ENCODE data around the gene HDDC3. TPM values are rescaled to one million over a fixed set of nuclear protein-coding genes. Genes with fewer than 3 reads are reported as not detected.

Gene HDDC3
- total RNA-seq, 1 donor from 2014 or later, result 16.0 TPM

DNA sequence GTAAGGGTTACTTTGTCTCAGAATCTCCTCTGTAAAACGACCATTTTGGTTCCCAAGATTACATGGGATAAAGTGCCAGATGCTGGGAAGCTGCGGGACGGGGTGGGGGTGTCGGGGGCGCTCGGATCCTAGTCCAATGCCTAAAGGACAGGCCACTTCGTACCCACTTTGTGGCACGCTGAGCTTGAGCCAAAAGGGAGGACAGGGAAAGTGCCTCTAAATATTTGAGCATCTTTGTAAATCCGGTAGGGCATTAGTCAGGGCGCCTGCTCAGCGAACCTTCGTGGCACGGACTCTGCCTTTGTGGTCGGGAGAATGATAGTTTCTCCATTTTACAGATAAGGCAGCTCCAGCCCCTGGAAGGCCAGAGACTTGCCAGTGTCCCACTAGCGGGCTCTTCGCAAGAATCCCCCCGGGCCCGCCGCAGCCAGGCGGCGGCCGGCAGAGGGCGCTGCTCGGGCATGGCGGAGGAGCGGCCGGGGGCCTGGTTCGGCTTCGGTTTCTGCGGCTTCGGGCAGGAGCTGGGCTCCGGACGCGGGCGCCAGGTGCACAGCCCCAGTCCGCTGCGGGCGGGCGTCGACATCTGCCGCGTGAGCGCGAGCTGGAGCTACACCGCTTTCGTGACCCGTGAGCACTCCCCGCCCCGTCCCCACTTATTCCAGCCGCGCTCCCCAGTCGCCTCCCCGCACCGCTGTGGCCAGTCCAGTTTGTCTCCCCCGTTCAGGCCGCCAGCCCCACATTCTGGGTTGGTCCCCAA, 24.1 kb upstream of the HDDC3 start:
- ATAC-seq, result peak; percentile 65 to 66
- H3K9me3 ChIP-seq, result no peaks in the 10 kb centered on the region
- intact Hi-C loops (cut with DNase I), result no loop called here
- peaks cover 31% of the 10 kb centered on the region for H3K4me1 ChIP-seq
- H3K36me3 ChIP-seq, result peaks cover 43% of the 10 kb centered on the region
- peak; percentile 84 for DNase-seq
- peak overlapping the region; percentile 36 for H3K27ac ChIP-seq
- no peaks in the 10 kb centered on the region for H3K27me3 ChIP-seq (ENCODE audit: low read depth)
- H3K4me3 ChIP-seq, result peak overlapping the region; percentile 67
- TF ChIP-seq, protein P1, sequence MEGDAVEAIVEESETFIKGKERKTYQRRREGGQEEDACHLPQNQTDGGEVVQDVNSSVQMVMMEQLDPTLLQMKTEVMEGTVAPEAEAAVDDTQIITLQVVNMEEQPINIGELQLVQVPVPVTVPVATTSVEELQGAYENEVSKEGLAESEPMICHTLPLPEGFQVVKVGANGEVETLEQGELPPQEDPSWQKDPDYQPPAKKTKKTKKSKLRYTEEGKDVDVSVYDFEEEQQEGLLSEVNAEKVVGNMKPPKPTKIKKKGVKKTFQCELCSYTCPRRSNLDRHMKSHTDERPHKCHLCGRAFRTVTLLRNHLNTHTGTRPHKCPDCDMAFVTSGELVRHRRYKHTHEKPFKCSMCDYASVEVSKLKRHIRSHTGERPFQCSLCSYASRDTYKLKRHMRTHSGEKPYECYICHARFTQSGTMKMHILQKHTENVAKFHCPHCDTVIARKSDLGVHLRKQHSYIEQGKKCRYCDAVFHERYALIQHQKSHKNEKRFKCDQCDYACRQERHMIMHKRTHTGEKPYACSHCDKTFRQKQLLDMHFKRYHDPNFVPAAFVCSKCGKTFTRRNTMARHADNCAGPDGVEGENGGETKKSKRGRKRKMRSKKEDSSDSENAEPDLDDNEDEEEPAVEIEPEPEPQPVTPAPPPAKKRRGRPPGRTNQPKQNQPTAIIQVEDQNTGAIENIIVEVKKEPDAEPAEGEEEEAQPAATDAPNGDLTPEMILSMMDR (IDR thresholded peaks at IDR 0.05), result peak; percentile 97

DNA sequence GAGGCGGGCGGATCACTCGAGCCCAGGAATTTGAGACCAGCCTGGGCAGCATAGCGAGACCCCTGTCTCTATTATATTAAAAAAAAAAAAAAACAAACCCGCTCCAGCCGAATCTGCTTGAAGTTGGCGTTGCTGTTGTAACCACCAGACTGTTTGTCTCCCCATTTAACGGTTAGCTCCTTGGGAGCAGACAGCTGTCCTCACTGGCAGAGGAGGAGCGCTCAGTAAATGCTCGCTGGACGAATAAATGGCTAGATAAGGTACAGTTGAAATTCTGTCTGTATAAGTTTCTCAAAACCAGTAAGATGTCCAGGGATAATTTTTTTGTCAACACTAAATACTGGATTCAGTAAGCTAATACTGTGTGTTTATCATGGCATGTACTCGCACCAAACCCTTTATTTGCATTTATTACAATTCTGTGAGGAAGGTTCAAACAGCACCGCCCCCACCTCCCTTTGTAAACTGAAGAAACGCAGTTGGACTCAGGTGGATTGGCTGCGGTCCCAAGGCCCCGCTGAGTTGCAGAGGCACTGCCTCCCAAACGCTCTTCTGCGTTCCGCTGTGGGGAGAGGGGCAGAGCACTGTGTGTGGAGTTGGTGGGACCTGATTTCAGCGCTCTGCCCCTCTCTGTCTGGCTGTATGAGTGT, 23.4 kb upstream of the HDDC3 start:
- intact Hi-C loops (cut with DNase I), result no loop called here
- H3K36me3 ChIP-seq, result peaks cover 43% of the 10 kb centered on the region
- no peak for DNase-seq

DNA sequence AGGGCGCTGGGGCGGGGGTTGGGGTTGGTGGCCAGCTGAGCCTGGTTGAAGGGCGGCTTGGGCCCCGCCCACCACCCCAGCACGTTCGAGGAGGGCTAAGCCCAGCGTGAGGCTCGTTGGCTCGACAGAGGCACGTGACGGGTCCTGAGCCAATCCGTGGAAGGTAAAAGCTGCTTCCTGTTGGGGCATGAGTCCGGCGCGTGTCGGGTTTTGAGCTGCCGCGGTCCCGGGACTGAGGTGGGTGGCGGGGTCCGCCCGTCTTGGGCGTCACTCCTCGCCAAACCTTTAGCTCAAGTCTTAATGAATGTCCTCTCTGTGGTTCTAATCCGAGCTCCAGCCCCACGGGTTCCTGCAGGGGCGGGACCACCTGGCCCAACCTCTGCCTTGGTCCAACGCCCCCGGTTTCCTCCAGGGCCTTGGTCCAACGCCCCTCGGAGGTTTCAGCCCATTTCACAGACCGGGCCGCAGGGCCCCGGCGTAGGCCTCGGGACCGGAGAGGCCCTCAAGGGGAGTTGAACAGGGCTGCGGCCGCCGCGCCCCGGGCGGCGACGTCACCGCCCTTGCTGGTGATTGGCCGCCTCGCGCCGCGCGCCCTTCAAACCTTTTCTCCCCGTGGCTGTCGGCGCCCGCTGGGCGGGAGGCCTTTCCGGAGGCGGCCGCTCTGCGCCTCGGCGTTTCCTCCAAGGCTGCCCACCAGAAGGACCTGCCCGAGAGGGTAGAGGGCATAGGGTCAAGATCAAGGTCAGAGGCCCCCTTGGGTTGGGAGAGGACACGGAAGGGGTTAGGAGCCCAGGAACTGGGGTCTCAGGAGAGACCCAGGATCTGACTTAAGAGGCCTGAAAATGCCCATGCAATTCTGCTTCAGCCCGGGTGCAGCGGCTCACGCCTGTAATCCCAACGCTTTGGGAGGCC, 22.6 kb upstream of the HDDC3 start, which contains the start of gene RCCD1:
Gene RCCD1, plus strand, starts transcription at position 173 of the 912 bp plus-strand sequence. CDS start 1,851 bp downstream, outside the sequence.
- peak; percentile 98 for DNase-seq
- no peaks in the 10 kb centered on the region for H3K27me3 ChIP-seq (ENCODE audit: low read depth)
- H3K27ac ChIP-seq, result peak within 1 kb of the TSS; percentile 97
- TF ChIP-seq, protein P1 (IDR thresholded peaks at IDR 0.05), result no peak
- H3K4me1 ChIP-seq, result peaks cover 31% of the 10 kb centered on the region
- intact Hi-C loops (cut with DNase I), result no loop called here
- peak within 1 kb of the TSS; percentile 89 for H3K4me3 ChIP-seq
- peaks cover 44% of the 10 kb centered on the region for H3K36me3 ChIP-seq
- peak; percentile 96 to 97 for ATAC-seq
- H3K9me3 ChIP-seq, result no peaks in the 10 kb centered on the region

More for the DNA sequence above, 23.4 kb upstream of the HDDC3 start:
- Histone ChIP-seq H3K4me1 (peaks cover 31% of the 10 kb centered on the region), H3K27ac (no peak overlapping the region), H3K9me3 (no peaks in the 10 kb centered on the region), H3K27me3 (ENCODE audit: low read depth) (no peaks in the 10 kb centered on the region), H3K4me3 (peak overlapping the region; percentile 89)
- TF ChIP-seq, protein P1 (IDR thresholded peaks at IDR 0.05), result no peak
- ATAC-seq, result no peak

DNA sequence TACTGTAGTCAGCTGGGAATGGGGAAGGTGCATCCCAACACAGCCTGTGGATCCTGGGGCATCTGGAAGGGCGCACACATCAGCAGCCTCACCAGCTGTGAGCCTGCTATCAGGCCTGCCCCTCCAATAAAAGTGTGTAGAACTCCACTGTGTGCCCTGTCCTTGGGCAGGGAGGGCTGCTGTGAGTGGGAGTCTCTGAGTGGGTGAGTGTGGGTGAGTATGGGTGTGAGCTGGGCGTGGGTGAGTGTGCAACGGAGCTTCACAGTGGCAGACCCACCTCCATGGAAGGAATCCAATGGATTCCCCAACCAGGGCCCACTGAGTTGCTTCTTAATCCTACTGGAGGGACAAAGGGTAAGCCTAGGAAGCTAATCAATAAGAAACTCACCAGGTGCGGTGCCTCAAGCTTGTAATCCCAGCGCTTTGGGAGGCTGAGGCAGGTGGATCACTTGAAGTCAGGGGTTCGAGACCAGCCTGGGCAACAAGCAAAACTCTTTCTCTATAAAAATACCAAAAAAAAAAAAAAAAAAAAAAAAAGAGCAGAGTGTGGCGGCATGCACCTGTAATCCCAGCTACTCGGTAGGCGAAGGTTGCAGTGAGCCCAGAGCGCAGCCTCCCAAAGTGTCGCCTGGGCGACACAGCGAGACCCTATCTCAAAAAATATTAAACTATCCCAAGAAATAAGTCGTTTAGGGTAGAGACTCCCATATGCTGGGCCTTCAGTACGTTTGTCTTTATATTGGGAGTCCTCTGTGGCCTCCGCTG, 21.8 kb upstream of the HDDC3 start:
- H3K27me3 ChIP-seq (ENCODE audit: low read depth), result no peaks in the 10 kb centered on the region
- H3K4me3 ChIP-seq, result peak overlapping the region; percentile 89
- H3K9me3 ChIP-seq, result no peaks in the 10 kb centered on the region
- no peak for DNase-seq
- intact Hi-C loops (cut with DNase I), result no loop called here
- TF ChIP-seq, protein P1 (IDR thresholded peaks at IDR 0.05), result no peak
- peak overlapping the region; percentile 97 for H3K27ac ChIP-seq
- H3K4me1 ChIP-seq, result peaks cover 31% of the 10 kb centered on the region
- H3K36me3 ChIP-seq, result peaks cover 50% of the 10 kb centered on the region
- no peak for ATAC-seq
